ENCODE measurements around the gene SLC12A8.

The SLC12A8 gene

DNA sequence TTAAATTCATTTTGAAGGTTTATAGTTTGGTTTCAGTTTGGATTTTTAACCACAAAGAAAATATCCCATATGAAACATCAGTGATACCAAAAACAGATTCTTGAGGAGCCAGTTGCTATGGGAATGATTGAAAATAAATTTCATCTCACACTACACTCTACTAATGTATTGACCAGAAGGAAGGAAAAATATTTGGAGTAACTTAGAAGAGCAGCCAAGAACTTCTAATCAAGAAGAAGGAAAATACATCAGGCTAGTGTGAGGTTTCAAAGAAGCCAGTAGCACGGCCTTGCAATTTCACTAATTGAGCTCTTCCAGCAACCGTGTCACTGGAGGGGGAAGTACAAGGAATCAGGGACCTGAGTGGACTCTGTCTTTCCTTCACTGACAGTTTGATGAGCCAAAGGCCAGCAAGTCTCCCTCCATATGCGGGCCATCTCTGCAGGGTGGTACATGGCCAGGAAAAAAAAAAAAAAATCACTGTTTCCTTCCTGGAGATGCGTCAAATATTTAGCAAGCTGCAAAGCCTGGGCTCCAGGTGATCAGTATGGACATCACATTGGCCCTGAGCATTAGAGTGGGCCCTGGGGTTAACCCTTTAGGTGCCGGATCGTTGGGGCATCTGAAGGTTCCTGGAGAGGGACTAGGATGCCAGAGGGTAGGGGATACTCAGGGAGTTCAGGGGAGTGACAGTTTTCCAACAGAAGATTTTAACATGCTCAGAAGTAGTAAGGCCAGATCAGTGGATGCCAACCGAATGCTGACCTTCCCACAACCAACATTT is 37.1 kb downstream of the SLC12A8 start:
- TF ChIP-seq TAF1 (IDR thresholded peaks at IDR 0.05; ENCODE audit: low read depth, low read length): no peak
- FAIRE-seq (no peak), DNase-seq (ENCODE audit: insufficient read length, low spot score) (no peak)

DNA sequence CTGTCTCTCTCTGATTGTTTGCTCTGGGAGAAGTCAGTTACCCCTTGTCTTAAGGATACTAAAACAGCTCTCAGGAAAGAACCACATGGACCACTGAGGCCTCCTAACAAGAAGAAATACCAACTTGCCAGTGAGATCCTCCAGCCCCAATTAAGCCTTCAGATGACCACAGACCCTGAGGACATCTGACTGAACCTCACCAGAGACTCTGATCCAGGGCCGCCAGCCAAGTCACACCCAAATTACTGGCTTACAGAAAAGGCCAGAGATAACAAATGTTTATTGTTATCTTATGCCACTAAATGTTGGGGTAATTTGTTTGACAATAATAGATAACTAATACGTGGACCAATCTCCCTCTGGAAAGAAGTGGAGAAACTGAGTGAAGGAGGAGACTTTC is 40.2 kb downstream of the SLC12A8 start:
- no peak for DNase-seq (ENCODE audit: insufficient read length, low spot score)
- TF ChIP-seq SPI1 (IDR thresholded peaks at IDR 0.05; ENCODE audit: low read depth, low read length): no peak
- no peak for TF ChIP-seq PAX5 (IDR thresholded peaks at IDR 0.05; ENCODE audit: insufficient read depth, low read length, severe bottlenecking)
- TF ChIP-seq POU2F2 (IDR thresholded peaks at IDR 0.05; ENCODE audit: low read depth, low read length): no peak
- no peak for TF ChIP-seq POLR2A (IDR thresholded peaks at IDR 0.05; ENCODE audit: low read depth, low read length)
- TF ChIP-seq TAF1 (IDR thresholded peaks at IDR 0.05; ENCODE audit: low read depth, low read length): no peak
- no peak for TF ChIP-seq POLR2AphosphoS5 (IDR thresholded peaks at IDR 0.05; ENCODE audit: low read depth, low read length)
- no peak for FAIRE-seq

DNA sequence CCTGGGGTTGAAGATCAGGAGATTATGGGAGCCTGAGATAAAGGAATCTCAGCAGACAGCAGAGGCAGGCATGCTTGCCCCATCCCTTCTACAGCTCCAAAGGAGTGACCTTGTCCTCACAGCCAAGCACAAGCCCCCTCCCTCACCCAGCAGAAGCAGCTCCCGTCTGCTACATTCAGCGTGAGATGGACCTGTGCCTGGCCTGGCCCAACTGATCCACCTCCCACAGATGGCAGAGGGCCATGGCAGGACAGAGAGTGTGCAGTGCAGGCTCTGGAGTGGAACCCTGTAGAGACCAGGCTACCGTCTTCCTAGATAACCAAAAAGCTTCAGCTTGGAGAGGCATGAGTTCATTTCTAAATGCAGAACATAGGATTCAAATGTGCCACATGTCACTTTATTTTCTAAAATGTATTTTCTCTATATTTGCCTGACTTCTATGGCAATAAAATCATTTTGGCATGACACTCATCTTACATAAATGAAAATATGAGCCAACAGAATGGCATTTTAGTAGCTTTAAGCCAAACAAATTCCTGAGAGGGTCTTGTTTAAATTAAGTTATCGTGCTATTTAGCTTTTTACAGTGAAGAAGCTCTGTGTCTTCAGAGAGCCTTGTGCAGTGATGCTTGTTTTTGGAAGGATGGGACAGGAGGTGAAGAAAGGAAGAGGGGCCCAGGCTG is 43.7 kb downstream of the SLC12A8 start:
- TF ChIP-seq POU2F2 (IDR thresholded peaks at IDR 0.05; ENCODE audit: low read depth, low read length): no peak
- no peak for TF ChIP-seq SPI1 (IDR thresholded peaks at IDR 0.05; ENCODE audit: low read depth, low read length)
- TF ChIP-seq POLR2AphosphoS5 (IDR thresholded peaks at IDR 0.05; ENCODE audit: low read depth, low read length): no peak
- no peak for TF ChIP-seq TAF1 (IDR thresholded peaks at IDR 0.05; ENCODE audit: low read depth, low read length)
- no peak for FAIRE-seq

DNA sequence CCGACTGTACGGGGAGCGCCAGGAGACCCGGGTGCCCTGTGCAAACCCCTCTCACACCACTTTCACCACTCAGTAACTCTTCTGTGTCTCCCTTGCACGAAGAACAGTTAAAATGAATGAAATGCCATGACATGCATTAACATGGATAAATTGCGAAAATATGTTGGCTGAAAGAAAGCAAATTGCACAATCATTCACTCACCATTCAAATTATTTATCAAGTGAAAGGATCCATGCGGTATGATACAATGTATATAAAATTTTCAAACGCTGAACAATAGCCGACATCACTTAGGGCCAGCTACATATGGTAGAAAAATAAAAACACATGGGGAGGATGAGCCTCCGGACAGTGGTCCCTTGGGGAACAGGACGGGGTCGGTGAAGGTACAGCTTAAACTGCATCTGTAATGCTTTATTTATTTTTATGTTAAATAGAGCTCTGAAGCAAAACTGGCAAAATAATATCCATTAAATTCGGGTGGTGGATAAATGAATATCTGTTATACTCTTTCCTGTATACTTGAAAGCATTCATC is 45.9 kb downstream of the SLC12A8 start:
- no peak for FAIRE-seq
- no peak for TF ChIP-seq POLR2A (IDR thresholded peaks at IDR 0.05; ENCODE audit: low read depth, low read length)
- no peak for TF ChIP-seq POLR2AphosphoS5 (IDR thresholded peaks at IDR 0.05; ENCODE audit: low read depth, low read length)
- TF ChIP-seq POU2F2 (IDR thresholded peaks at IDR 0.05; ENCODE audit: low read depth, low read length): no peak
- TF ChIP-seq PAX5 (IDR thresholded peaks at IDR 0.05; ENCODE audit: insufficient read depth, low read length, severe bottlenecking): no peak
- no peak for TF ChIP-seq TAF1 (IDR thresholded peaks at IDR 0.05; ENCODE audit: low read depth, low read length)
- TF ChIP-seq SPI1 (IDR thresholded peaks at IDR 0.05; ENCODE audit: low read depth, low read length): no peak
- DNase-seq (ENCODE audit: insufficient read length, low spot score): no peak

More for the DNA sequence above, 43.7 kb downstream of the SLC12A8 start:
- no peak for DNase-seq (ENCODE audit: insufficient read length, low spot score)

DNA sequence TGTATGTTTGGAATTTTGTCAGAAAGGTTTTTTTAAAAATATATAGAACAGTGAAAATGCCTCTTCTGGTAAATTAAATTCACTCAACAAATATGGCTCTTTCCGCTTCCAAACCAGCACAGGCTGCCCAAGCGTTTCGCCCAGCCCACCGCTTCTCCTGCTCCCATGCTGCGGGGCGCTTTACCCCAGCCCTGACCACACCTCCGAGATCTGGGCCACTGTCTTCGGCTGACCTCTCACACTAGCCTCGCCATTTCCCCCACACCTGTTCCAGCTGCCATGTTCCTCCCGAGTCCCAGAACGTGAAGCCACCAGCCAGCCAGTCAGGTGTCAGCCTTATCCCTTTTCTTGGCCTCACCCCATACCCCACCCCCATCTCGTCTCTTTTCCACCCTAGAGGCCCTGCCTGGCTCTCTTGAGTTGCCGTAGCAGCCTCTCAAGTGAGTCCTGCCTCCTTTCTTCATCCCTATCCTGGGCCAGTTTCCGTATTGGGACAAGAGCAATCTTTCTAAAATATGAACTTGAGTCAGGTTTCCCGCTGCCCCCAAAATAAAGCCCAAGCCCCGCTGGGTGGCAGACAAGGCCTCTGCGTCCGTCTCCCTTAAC is 46.5 kb downstream of the SLC12A8 start:
- no peak for FAIRE-seq
- no peak for DNase-seq (ENCODE audit: insufficient read length, low spot score)
- TF ChIP-seq POLR2A (IDR thresholded peaks at IDR 0.05; ENCODE audit: low read depth, low read length): no peak
- TF ChIP-seq POU2F2 (IDR thresholded peaks at IDR 0.05; ENCODE audit: low read depth, low read length): no peak
- TF ChIP-seq SPI1 (IDR thresholded peaks at IDR 0.05; ENCODE audit: low read depth, low read length): no peak

DNA sequence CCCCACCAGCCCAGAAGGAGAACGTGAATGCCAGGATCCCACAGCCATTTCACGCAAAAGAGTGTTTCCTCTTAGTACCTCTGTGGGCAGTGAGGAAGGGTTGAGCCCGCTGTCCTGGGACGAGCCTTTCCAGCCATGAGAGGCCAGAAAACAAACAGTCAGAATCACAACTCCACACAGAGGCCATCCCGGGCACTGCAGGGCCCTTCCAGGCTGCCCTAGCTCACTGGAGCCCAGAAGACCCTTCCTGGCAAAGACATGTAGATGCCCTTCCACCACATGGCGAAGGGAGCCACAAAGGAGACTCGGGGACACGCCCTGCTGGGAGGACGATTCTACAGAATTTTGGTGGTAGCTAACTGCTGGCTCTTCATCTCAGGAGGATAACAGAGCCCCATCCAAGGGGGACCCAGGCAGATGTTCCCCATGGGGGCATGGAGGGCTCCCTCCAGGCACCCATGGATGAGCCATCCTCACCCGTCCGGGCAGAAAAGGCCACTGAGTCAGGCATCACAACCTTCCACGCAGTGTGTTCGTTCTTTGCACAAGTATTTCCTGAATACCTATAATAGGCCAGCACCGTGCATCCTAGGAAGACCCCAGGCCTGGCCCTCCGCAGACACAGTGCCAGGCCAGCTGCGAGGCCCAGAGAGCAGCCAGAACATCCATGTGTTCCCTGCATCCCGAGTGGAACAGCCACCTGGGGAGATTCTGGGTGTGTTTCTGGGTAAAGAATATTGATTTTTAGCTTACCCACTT is 47.2 kb downstream of the SLC12A8 start:
- FAIRE-seq (peak; percentile 83), DNase-seq (ENCODE audit: insufficient read length, low spot score) (no peak)
- TF ChIP-seq PAX5 (IDR thresholded peaks at IDR 0.05; ENCODE audit: insufficient read depth, low read length, severe bottlenecking): no peak
- TF ChIP-seq POU2F2 (IDR thresholded peaks at IDR 0.05; ENCODE audit: low read depth, low read length): no peak
- no peak for TF ChIP-seq SPI1 (IDR thresholded peaks at IDR 0.05; ENCODE audit: low read depth, low read length)
- TF ChIP-seq POLR2A (IDR thresholded peaks at IDR 0.05; ENCODE audit: low read depth, low read length): no peak

DNA sequence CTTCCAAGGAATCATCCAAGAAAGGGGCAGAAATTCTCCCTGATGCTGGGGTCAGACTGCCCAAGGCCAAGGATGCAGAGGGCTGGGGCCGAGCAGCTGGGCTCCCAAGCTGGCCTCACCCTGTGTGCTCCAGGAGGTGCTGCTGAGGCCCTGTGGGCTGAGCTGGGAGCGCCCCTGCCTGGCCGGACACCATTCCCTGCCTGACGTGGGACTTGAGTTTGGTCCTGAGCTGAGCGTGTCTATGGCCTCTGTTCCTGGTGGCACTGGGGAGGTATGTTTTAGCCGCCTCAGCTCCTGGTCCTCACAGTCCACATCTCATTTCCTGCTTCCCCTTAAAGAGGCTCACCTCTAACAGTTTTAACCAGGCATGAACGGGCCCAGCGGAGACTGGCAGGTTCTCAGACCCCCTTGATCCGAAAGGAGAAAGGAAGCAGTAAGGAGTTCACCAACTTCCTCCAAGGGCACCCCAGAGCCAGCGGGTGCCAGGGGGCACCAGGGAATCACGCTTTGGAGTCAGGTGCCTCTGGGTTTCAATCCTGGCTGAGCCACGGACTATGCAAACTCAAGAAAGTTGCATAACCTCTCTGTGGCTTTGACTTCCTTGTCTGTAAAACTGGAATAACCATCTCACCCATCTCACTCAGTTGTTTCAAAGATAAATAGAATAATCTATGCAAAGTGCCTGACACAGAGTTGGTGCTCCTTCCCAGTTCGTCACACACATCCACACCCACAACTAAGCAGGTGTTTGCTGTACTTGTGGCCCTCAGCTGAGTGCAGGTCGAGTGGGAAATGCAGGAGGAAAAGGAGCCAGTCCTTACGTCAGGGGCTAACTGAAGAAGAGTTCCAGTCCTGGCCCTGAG is 48.6 kb downstream of the SLC12A8 start:
- TF ChIP-seq SPI1 (IDR thresholded peaks at IDR 0.05; ENCODE audit: low read depth, low read length): no peak
- no peak for TF ChIP-seq POLR2AphosphoS5 (IDR thresholded peaks at IDR 0.05; ENCODE audit: low read depth, low read length)
- no peak for TF ChIP-seq POU2F2 (IDR thresholded peaks at IDR 0.05; ENCODE audit: low read depth, low read length)
- TF ChIP-seq PAX5 (IDR thresholded peaks at IDR 0.05; ENCODE audit: insufficient read depth, low read length, severe bottlenecking): no peak
- TF ChIP-seq POLR2A (IDR thresholded peaks at IDR 0.05; ENCODE audit: low read depth, low read length): no peak
- TF ChIP-seq TAF1 (IDR thresholded peaks at IDR 0.05; ENCODE audit: low read depth, low read length): no peak
- no peak for DNase-seq (ENCODE audit: insufficient read length, low spot score)
- FAIRE-seq: peak; percentile 86

DNA sequence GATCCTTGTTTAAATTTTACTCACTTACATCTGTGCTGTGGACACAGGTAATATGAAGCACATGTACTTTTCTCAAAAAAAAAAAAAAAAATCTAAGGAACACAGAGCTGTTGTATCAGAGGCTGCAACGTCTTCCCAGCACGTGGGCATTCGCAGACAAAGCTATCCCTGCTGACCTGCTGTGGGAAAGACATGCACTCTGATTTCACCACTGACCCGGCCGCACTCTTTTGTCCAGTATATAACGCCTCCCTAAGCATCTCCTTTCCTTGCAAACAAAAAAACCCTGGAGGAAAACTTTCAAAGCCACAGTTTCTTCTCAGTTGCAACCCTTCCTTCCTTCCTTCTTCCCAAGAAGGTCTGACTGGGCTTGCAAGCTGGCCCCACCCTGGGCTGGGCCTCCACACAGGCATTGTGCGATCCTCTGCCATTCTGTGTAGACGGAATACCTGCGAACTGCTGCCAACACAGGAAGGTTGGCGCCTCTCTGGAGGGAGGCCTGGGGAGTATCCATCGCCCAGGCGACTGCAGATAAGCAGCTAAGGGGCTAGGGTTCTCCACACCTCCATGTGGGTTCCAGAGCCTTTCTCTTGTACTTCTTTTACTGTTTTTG is 50.8 kb downstream of the SLC12A8 start:
- TF ChIP-seq POU2F2 (IDR thresholded peaks at IDR 0.05; ENCODE audit: low read depth, low read length) (no peak), POLR2AphosphoS5 (IDR thresholded peaks at IDR 0.05; ENCODE audit: low read depth, low read length) (no peak), SPI1 (IDR thresholded peaks at IDR 0.05; ENCODE audit: low read depth, low read length) (no peak), PAX5 (IDR thresholded peaks at IDR 0.05; ENCODE audit: insufficient read depth, low read length, severe bottlenecking) (no peak), TAF1 (IDR thresholded peaks at IDR 0.05; ENCODE audit: low read depth, low read length) (no peak), POLR2A (IDR thresholded peaks at IDR 0.05; ENCODE audit: low read depth, low read length) (no peak)
- FAIRE-seq (no peak), DNase-seq (ENCODE audit: insufficient read length, low spot score) (no peak)

All from GM12891 (cell line).